GM12892 (cell line): Measurements from ENCODE around the gene VSTM2B.

Experiments
- POLR2A ChIP-seq: IDR thresholded peaks from 2 replicates; pipeline ENCODE4 v1.6.1; 2011; ENCODE audit warnings: low read depth, low read length, control low read depth
- POLR2AphosphoS5 ChIP-seq: IDR thresholded peaks from 2 replicates; pipeline ENCODE4 v1.6.1; 2011; ENCODE audit warnings: low read depth, low read length, control low read depth
- TAF1 ChIP-seq: IDR thresholded peaks from 2 replicates; pipeline ENCODE4 v1.6.1; 2011; ENCODE audit warnings: low read depth, mild to moderate bottlenecking, control low read depth, low read length, borderline replicate concordance

GRCh38 chr19:29576761-29577648, 51.2 kb downstream of the VSTM2B start:
- TF ChIP-seq POLR2A (no peak), TAF1 (no peak), POLR2AphosphoS5 (no peak)
